Activated gamma-delta T cell treated with Interleukin-2 at 50 U/mL for 16 hours (primary cell): ENCODE data around the gene DUOX1.

Experiments
- DNase-seq: peaks from one replicate; pipeline ENCODE4 v3.0.0-alpha.2; 2020

The DUOX1 gene

DNA sequence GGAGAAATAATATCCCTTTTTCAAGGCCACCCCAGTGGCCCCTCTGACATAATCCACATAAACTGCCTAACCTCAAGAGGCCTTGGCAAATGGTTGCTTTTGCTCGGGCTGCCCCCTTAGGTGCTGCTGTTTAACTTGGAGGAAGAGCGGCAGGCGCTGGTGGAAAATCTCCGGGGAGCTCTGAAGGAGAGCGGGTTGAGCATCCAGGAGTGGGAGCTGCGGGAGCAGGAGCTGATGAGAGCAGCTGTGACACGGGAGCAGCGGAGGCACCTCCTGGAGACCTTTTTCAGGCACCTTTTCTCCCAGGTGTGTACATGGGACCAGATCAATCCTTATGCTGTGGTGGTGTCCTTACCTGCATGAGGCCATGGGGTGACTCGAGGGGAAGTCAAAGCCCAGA, 15.0 kb downstream of the DUOX1 start:
- no peak for DNase-seq

DNA sequence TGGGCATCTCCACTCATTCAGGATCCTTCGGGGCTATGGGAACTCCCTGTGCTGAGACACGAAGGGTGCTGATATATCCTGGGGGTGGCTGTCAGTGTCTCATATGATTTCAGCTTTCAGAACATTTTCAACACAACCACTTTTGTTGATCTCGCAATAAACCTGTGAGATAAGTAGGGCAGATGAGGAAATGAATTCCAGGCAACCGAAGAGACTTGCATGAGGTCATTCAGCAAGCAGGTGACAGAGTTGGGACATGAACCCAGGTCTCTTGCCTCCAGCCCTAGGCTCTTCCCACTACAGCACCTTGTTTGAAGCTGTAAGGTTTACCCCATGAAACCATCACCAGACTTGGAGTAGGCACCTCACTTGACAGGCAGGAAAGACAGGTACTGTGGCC, 16.6 kb downstream of the DUOX1 start:
- no peak for DNase-seq

DNA sequence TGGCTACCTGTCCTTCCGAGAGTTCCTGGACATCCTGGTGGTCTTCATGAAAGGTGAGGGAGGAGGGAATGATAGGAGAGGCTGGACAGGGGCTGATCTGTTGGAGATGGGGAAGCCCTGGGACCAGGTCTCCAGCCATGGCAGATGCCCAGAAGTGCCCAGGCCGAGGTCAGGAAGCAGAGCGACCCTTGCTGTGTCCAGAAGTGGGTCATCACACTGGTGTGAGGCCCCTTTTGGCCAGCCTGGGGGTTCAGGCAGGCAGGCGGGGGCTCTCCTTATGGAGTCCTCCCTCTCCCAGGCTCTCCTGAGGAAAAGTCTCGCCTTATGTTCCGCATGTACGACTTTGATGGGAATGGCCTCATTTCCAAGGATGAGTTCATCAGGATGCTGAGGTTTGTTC, 17.8 kb downstream of the DUOX1 start:
- no peak for DNase-seq

- no peak for DNase-seq
These were observed 18.6 kb downstream of the DUOX1 start for GRCh38 chr15:45148076-45149059.

GRCh38 chr15:45149060-45149459, 19.3 kb downstream of the DUOX1 start:
- DNase-seq = no peak

GRCh38 chr15:45150481-45150880, 20.7 kb downstream of the DUOX1 start:
- DNase-seq = no peak

GRCh38 chr15:45150997-45151396, 21.2 kb downstream of the DUOX1 start:
- no peak for DNase-seq

DNA sequence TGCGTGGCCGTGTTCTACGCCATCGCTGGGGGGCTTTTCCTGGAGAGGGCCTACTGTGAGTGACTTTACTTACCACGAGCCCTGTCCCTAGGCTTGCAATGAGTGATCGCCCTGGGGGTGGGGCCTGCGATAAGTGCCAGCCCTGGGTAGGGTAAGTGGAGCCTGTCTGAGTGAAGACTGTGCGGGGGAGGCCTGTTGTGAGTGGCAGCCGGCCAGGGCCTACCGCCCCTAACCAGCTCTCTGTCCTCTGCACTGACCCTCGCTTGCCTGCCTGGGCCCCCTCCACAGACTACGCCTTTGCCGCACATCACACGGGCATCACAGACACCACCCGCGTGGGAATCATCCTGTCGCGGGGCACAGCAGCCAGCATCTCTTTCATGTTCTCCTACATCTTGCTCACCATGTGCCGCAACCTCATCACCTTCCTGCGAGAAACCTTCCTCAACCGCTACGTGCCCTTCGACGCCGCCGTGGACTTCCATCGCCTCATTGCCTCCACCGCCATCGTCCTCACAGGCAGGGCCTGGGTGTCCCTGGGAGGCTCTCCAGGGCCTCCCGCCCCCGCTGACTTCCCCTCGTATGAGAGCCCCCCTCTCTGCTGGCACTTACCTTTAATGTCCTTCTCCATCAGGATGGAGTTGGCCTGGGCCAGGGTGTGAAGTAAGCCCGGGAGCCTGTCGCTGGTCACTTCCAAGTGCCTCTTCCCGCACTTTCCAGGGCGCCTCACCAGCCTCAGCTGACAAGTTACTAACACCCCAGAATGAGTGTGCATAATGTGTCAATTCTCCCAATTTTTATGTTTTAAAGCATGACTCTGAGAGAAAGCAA, 22.4 kb downstream of the DUOX1 start:
- DNase-seq = no peak

- no peak for DNase-seq
These were observed 25.9 kb downstream of the DUOX1 start for GRCh38 chr15:45155739-45156138.

GRCh38 chr15:45156744-45157455, 27.1 kb downstream of the DUOX1 start:
- no peak for DNase-seq

GRCh38 chr15:45157974-45158373, 28.2 kb downstream of the DUOX1 start:
- DNase-seq = no peak

DNA sequence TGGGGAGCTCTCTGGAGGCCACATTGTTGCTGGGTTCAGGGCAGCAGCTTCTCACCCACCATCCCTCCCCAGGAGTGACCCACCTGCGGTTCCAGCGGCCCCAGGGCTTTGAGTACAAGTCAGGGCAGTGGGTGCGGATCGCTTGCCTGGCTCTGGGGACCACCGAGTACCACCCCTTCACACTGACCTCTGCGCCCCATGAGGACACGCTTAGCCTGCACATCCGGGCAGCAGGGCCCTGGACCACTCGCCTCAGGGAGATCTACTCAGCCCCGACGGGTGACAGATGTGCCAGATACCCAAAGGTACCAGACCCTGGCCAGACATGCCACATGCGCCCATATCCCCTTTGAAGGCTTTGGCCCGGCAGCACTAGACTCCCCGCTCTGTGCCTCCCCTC, 31.9 kb downstream of the DUOX1 start:
- DNase-seq = no peak

- DNase-seq = peak; percentile 53
These were observed 33.1 kb downstream of the DUOX1 start for GRCh38 chr15:45162771-45163507.

DNA sequence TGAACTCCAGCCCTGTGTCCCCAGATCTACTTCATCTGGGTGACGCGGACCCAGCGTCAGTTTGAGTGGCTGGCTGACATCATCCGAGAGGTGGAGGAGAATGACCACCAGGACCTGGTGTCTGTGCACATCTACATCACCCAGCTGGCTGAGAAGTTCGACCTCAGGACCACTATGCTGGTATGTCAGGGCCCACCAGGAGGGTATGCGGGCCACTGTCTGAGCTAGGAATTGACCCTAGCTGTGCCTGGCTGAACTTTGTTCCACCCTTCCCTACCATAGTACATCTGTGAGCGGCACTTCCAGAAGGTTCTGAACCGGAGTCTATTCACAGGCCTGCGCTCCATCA, 33.7 kb downstream of the DUOX1 start:
- DNase-seq = no peak

DNA sequence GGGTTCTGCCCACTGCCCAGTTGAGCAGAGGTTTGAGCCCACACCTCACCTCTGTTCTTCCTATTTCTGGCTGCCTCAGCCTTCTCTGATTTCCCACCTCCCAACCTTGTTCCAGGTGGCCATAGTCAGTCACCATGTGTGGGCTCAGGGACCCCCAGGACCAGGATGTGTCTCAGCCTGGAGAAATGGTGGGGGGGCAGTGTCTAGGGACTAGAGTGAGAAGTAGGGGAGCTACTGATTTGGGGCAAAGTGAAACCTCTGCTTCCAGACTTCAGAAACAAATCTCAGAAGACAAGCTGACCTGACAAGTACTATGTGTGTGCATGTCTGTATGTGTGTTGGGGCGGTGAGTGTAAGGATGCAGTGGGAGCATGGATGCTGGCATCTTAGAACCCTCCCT, 35.1 kb downstream of the DUOX1 start:
- DNase-seq = no peak

- no peak for DNase-seq
These were observed 35.7 kb downstream of the DUOX1 start for GRCh38 chr15:45165536-45165935.

GRCh38 chr15:45166834-45167630, 37.2 kb downstream of the DUOX1 start:
- DNase-seq = peak; percentile 79

- no peak for DNase-seq
These were observed 37.9 kb downstream of the DUOX1 start for GRCh38 chr15:45167631-45168205.

- no peak for DNase-seq
These were observed 38.5 kb downstream of the DUOX1 start for GRCh38 chr15:45168286-45168685.

GRCh38 chr15:45168751-45169551, 39.2 kb downstream of the DUOX1 start:
- no peak for DNase-seq
